ENCODE results near the gene C14orf132. TPM values are rescaled to one million over a fixed set of nuclear protein-coding genes. Genes with fewer than 3 reads are reported as not detected.
"Not testable (repeated sequence)": the region's sequence is repeated elsewhere in the genome, so short reads cannot be mapped to it uniquely, and the experiment has no call there.

The C14orf132 gene
- total RNA-seq, 2 experiments from 2014 or later: 2.0 to 2.4 TPM

DNA sequence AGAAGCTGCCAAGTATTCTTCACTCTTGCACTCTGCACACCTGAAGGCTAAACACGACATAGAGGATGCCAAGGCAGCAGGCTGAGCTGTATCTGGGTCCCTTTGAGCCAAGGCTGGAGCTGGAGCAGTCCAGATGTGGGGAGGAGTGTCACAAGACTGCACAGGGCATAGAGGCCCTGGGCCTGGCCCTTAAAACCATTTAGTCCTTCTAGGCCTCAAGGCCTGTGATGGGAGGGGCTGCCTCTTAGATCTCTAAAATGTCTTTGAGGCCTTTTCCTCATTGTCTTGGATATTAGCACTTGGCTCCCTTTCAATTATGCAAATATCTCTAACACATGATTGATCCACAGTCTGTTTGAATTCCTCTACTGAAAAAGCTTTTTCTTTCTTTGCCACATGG, 28.0 kb upstream of the C14orf132 start:
- no peak for DNase-seq
- ChIA-PET CTCF (no interaction called here), POLR2A (no interaction called here)
- peaks cover 12% of the 10 kb centered on the region for H3K9me3 Mint-ChIP-seq
- peaks cover 4% of the 10 kb centered on the region for H3K36me3 Mint-ChIP-seq (ENCODE audit: low read depth)
- intact Hi-C loops (cut with DNase I, micrococcal nuclease): loop anchor here in 1 of 2 experiments (5.0 kb wide), 3 partner anchors 41 to 266 kb away; no protein-coding TSS in a partner anchor
- H3K4me3 Mint-ChIP-seq: no peak overlapping the region
- Histone ChIP-seq H3K4me3 (ENCODE audit: low read length) (no peak overlapping the region), H3K27me3 (ENCODE audit: control insufficient read depth in 1 of 2, insufficient read depth in 2 of 2, low read length in 2 of 2) (no peaks in the 10 kb centered on the region), H3K4me1 (ENCODE audit: insufficient read depth, low read length) (no peaks in the 10 kb centered on the region), H3K27ac (ENCODE audit: low read depth in 1 of 2, low read length in 2 of 2) (no peak overlapping the region), H3K9me3 (ENCODE audit: control insufficient read depth in 1 of 2, insufficient read depth in 1 of 2, low read length in 2 of 2) (peaks cover 6 to 16% of the 10 kb centered on the region in 2 experiments), H3K36me3 (ENCODE audit: insufficient read depth, low read length) (no peaks in the 10 kb centered on the region)
- no peak overlapping the region for H3K27ac Mint-ChIP-seq
- no peaks in the 10 kb centered on the region for H3K4me1 Mint-ChIP-seq (ENCODE audit: low read depth)
- peaks cover 26% of the 10 kb centered on the region for H3K27me3 Mint-ChIP-seq
- no peak for ATAC-seq (ENCODE audit: poor library complexity)
- TF ChIP-seq, protein P1, sequence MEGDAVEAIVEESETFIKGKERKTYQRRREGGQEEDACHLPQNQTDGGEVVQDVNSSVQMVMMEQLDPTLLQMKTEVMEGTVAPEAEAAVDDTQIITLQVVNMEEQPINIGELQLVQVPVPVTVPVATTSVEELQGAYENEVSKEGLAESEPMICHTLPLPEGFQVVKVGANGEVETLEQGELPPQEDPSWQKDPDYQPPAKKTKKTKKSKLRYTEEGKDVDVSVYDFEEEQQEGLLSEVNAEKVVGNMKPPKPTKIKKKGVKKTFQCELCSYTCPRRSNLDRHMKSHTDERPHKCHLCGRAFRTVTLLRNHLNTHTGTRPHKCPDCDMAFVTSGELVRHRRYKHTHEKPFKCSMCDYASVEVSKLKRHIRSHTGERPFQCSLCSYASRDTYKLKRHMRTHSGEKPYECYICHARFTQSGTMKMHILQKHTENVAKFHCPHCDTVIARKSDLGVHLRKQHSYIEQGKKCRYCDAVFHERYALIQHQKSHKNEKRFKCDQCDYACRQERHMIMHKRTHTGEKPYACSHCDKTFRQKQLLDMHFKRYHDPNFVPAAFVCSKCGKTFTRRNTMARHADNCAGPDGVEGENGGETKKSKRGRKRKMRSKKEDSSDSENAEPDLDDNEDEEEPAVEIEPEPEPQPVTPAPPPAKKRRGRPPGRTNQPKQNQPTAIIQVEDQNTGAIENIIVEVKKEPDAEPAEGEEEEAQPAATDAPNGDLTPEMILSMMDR (IDR thresholded peaks at IDR 0.05): no peak

DNA sequence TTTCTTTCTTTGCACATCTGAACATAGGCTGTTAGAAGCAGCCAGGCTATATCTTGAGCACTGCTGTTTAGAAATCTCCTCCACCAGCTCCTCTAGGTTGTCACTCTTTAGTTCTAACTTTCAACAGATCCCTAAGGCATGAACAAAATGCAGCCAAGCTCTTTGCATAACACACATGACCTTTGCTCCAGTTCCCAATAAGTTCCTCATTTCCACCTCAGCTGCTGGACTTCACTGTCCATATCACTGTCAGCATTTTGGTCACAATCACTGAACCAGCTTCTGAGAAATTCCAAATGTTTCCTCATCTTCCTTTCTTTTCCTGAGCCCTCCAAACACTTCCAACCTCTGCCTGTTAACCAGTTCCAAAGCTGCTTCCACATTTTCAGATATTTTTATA, 27.6 kb upstream of the C14orf132 start:
- H3K27me3 ChIP-seq (ENCODE audit: control insufficient read depth in 1 of 2, insufficient read depth in 2 of 2, low read length in 2 of 2): no peaks in the 10 kb centered on the region
- no peak overlapping the region for H3K27ac ChIP-seq (ENCODE audit: low read depth in 1 of 2, low read length in 2 of 2)
- H3K9me3 ChIP-seq (ENCODE audit: control insufficient read depth in 1 of 2, insufficient read depth in 1 of 2, low read length in 2 of 2): peaks cover 6 to 16% of the 10 kb centered on the region in 2 experiments
- H3K4me3 Mint-ChIP-seq: no peak overlapping the region
- CTCF ChIA-PET: no interaction called here
- POLR2A ChIA-PET: no interaction called here
- H3K9me3 Mint-ChIP-seq: peaks cover 12% of the 10 kb centered on the region
- H3K36me3 ChIP-seq (ENCODE audit: insufficient read depth, low read length): no peaks in the 10 kb centered on the region
- no peak overlapping the region for H3K4me3 ChIP-seq (ENCODE audit: low read length)
- TF ChIP-seq, protein P1 (IDR thresholded peaks at IDR 0.05): no peak
- H3K4me1 ChIP-seq (ENCODE audit: insufficient read depth, low read length): no peaks in the 10 kb centered on the region
- ATAC-seq (ENCODE audit: poor library complexity) (no peak), DNase-seq (no peak)
- no peaks in the 10 kb centered on the region for H3K4me1 Mint-ChIP-seq (ENCODE audit: low read depth)
- intact Hi-C loops (cut with DNase I, micrococcal nuclease): loop anchor here in 1 of 2 experiments (5.0 kb wide), 3 partner anchors 41 to 266 kb away; no protein-coding TSS in a partner anchor
- peaks cover 27% of the 10 kb centered on the region for H3K27me3 Mint-ChIP-seq
- peaks cover 4% of the 10 kb centered on the region for H3K36me3 Mint-ChIP-seq (ENCODE audit: low read depth)
- no peak overlapping the region for H3K27ac Mint-ChIP-seq

DNA sequence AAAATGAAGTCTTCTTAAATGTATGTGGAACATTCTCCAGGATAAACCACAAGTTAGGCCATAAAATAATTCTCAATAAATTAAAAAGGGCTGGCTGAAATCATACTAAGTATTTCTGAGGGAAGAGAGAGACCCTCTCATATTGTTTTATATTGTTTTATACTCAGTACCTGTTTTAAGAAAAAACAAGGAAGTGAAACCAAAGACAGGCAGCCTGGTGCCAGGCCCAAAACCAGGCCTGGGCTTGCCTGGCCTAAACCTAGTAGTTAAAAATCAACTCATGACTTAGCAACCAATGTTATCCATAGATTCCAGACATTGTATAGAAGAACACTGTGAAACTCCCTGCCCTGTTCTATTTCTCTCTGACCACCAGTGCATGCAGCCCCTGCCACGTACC, 26.4 kb upstream of the C14orf132 start:
- CTCF ChIA-PET; ATAC-seq (ENCODE audit: poor library complexity); DNase-seq; H3K27me3 ChIP-seq (ENCODE audit: control insufficient read depth in 1 of 2, insufficient read depth in 2 of 2, low read length in 2 of 2); H3K36me3 Mint-ChIP-seq (ENCODE audit: low read depth); H3K27ac ChIP-seq (ENCODE audit: low read depth in 1 of 2, low read length in 2 of 2); H3K4me3 Mint-ChIP-seq; H3K4me1 ChIP-seq (ENCODE audit: insufficient read depth, low read length); H3K4me1 Mint-ChIP-seq (ENCODE audit: low read depth); H3K36me3 ChIP-seq (ENCODE audit: insufficient read depth, low read length); POLR2A ChIA-PET; H3K27ac Mint-ChIP-seq; H3K4me3 ChIP-seq (ENCODE audit: low read length): not testable (repeated sequence)
- intact Hi-C loops (cut with DNase I, micrococcal nuclease): loop anchor here in 1 of 2 experiments (5.0 kb wide), 3 partner anchors 40 to 265 kb away; no protein-coding TSS in a partner anchor
- H3K9me3 ChIP-seq (ENCODE audit: control insufficient read depth in 1 of 2, insufficient read depth in 1 of 2, low read length in 2 of 2): peaks cover 6 to 16% of the 10 kb centered on the region in 2 experiments
- H3K9me3 Mint-ChIP-seq: peaks cover 12% of the 10 kb centered on the region
- H3K27me3 Mint-ChIP-seq: peaks cover 34% of the 10 kb centered on the region

DNA sequence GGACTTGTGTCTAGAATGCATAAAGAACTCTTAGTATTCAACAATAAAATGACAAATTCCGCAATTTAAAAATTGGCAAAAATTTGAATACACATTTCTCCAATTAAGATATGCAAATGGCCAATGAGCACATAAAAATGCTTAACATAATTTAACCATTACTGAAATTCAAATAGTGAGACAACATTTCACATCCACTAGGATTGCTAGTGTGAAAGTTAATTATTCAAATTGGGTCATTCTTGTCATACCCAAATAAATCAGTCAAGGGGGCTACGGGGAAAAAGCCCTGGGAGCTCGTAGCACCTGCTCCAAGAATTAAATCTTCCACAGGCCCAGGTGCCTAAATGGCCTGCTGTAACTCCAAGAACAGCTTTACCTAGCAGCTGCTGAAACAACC, 25.0 kb upstream of the C14orf132 start:
- no peak overlapping the region for H3K27ac Mint-ChIP-seq
- H3K4me1 Mint-ChIP-seq (ENCODE audit: low read depth): no peaks in the 10 kb centered on the region
- H3K36me3 Mint-ChIP-seq (ENCODE audit: low read depth): peaks cover 4% of the 10 kb centered on the region
- Histone ChIP-seq H3K27me3 (ENCODE audit: control insufficient read depth in 1 of 2, insufficient read depth in 2 of 2, low read length in 2 of 2) (peaks cover 8 to 9% of the 10 kb centered on the region in 2 experiments), H3K27ac (ENCODE audit: low read depth in 1 of 2, low read length in 2 of 2) (no peak overlapping the region), H3K4me3 (ENCODE audit: low read length) (no peak overlapping the region), H3K9me3 (ENCODE audit: control insufficient read depth in 1 of 2, insufficient read depth in 1 of 2, low read length in 2 of 2) (peaks cover 6 to 16% of the 10 kb centered on the region in 2 experiments), H3K36me3 (ENCODE audit: insufficient read depth, low read length) (no peaks in the 10 kb centered on the region), H3K4me1 (ENCODE audit: insufficient read depth, low read length) (no peaks in the 10 kb centered on the region)
- ChIA-PET CTCF (interaction anchor here (1.3 kb wide), 1 partner anchor 20 kb away, joined by 3 read pairs; no protein-coding TSS in a partner anchor), POLR2A (no interaction called here)
- DNase-seq (no peak), ATAC-seq (ENCODE audit: poor library complexity) (no peak)
- peaks cover 12% of the 10 kb centered on the region for H3K9me3 Mint-ChIP-seq
- intact Hi-C loops (cut with DNase I, micrococcal nuclease): loop anchor here in 1 of 2 experiments (5.0 kb wide), 3 partner anchors 38 to 263 kb away; no protein-coding TSS in a partner anchor
- TF ChIP-seq, protein P1 (IDR thresholded peaks at IDR 0.05): no peak
- peaks cover 43% of the 10 kb centered on the region for H3K27me3 Mint-ChIP-seq
- H3K4me3 Mint-ChIP-seq: no peak overlapping the region

Data from CD4-positive, alpha-beta T cell (primary cell).